ENCODE measurements around the gene SLC12A8.

DNA sequence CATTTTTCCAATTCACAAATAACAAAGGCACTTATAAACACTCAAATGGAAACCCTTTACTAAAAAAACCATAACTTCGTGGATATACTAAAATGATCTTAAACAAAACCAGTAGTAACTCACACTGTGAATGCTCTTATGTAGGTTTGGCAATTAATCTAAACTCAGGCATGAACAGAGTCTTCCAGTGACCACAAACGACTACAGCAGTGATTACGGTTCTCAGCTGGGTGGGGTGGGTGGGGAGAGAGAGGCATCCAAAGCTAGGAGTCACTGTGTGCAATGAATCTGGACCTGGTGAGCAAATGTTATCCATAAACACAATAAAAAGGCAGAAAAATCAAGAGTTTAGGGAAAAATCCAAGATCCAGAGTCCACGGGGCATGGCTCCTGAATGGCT lies 21.3 kb downstream of the SLC12A8 start:
- TF ChIP-seq CTCF (IDR thresholded peaks at IDR 0.05) (no peak), POLR2A (IDR thresholded peaks at IDR 0.05) (no peak), POLR2AphosphoS5 (IDR thresholded peaks at IDR 0.05) (no peak)
